ENCODE results near the gene EML4.

DNA sequence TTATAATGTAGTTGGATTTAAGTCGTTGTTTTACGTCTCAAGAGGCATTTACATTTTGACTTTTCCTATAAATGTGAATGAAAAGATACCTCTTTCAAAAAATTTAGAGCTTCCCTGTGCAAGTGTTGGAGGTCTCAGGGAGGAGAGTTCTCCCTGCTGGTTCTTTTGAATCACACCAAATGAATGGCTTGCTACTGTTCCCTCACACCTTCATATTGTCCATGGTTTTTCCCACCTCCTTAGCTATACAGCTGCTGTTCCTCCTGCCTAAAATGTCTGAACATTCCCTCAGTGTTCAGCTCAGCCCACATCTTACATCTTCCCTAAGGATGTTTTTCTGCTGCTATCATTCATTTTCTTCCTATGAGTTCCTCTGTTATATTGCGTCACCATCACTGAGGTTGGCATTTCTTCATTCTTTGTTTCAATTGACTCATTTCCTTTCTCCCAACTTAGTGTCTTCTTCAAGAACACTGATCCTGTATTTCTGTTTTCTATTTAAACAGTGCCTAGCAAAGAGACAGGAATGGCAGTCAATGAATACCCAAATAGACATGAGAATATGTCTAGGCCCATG lies 145.8 kb downstream of the EML4 start:
- TF ChIP-seq, protein P1, sequence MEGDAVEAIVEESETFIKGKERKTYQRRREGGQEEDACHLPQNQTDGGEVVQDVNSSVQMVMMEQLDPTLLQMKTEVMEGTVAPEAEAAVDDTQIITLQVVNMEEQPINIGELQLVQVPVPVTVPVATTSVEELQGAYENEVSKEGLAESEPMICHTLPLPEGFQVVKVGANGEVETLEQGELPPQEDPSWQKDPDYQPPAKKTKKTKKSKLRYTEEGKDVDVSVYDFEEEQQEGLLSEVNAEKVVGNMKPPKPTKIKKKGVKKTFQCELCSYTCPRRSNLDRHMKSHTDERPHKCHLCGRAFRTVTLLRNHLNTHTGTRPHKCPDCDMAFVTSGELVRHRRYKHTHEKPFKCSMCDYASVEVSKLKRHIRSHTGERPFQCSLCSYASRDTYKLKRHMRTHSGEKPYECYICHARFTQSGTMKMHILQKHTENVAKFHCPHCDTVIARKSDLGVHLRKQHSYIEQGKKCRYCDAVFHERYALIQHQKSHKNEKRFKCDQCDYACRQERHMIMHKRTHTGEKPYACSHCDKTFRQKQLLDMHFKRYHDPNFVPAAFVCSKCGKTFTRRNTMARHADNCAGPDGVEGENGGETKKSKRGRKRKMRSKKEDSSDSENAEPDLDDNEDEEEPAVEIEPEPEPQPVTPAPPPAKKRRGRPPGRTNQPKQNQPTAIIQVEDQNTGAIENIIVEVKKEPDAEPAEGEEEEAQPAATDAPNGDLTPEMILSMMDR (IDR thresholded peaks at IDR 0.05) = no peak
- no peak for TF ChIP-seq POLR2A (IDR thresholded peaks at IDR 0.05)
- TF ChIP-seq POLR2AphosphoS5 (IDR thresholded peaks at IDR 0.05) = no peak
